Stimulated activated CD8-positive, alpha-beta memory T cell treated with anti-CD3 and anti-CD28 coated beads, Interleukin-4, amount 100 ng/mL, for 48 hours (primary cell): Measurements from ENCODE around the gene MSL1.
A peak's percentile ranks its signal among the peaks of the same experiment; 100 is the strongest.

ENCODE experiments used
- DNase-seq: peaks from one replicate; pipeline ENCODE4 v3.0.0-alpha.2; 2020

The MSL1 gene

DNA sequence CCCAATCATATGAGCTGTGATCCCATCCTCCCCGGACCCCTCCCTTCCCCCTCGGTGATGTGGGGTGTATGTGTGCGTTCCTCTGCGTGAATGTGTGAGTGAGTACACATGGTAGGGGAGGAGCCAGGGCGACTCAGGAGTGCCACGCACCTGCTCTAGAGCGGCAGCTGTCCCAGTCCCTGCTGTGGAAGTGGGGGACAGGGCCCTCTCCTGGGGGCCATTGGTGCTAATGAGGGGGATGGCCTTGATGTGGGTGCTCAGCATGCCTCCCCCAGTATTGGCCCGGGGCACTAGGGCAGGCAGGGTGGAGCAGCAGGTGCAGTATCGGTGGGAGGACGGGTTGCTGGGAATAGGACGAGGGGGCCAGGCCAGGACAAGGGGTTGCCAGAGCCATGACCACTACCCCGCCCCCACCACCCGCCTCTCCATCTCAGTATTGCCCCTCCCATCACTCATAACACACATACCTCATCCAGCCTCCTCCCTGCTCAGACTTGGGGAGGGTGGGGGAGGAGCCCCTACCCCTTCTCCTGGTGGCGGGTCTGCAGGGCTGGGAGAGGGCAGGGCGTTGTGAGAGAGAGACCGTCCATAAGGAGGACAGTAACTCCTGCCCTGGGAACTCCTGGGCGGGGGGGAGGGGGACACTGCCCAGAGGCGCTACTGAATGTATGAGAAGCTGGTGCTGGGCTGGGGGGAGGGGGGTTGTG, 29.9 kb upstream of the MSL1 start:
- no peak for DNase-seq

DNA sequence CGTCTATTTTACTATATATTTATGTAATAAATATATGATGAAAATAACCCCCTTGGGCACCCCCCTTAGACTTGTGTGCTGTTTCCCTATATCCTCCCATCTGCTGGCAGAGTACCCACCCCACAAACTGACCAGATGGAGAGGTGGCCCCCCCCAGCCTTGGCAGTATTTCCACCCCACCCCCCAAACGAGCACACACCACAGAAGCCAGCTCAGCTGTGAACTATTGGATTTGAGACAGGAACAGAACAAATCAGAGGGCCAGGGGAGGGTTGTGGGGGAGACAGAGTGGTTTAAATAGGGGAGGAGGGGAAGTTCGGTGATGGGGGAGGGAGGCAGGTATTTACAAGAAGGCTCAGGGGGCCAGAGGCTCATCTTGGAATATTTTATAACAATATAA, 29.2 kb upstream of the MSL1 start:
- DNase-seq = no peak

DNA sequence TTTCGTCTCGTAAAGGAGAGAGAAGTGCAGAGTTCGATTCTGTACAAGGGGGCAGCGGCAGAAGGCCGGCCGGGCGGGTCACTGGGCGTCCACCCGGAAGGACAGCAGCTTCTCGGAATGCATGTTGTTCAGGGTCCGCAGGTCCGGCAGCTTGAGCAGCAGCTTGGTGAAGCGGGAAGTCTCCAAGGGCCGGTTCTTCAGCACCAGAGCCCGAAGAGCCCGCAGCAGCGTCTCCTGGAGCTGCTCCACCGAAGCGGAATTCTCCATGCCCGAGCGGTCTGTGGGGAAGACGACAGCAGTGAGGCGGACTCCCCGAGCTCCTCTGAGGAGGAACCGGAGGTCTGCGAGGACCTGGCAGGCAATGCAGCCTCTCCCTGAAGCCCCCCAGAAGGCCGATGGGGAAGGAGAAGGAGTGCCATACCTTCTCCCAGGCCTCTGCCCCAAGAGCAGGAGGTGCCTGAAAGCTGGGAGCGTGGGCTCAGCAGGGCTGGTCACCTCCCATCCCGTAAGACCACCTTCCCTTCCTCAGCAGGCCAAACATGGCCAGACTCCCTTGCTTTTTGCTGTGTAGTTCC, 28.7 kb upstream of the MSL1 start:
- DNase-seq = no peak

DNA sequence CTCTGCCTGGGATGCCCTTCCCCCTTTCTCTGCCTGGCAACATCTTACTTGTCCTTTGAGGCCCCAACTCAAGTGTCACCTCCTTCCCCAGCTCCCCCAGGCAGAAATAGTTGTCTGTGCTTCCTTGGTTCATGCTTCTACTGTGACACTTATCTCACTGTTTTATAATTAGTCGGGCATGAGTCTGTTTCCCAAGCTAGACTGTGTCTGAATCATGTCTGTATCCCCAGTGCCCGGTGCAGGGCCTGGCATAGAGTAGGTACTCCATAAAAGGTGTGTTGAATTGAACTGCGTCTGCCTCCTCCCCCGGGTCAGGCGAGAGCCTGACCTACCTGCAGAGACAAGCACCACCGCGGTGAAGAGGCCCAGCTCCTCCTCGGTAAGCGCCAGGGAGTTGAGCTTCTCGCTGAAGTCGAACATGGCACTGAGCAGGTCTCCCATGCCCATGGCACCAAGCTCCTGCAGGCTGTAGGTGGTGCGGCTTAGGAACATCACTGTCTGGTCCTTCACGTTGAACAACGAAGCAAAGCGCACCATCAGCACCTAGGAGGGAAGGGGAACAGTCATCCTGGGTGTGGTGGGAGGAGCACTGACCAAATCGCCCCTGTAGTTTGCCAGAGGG, 28.1 kb upstream of the MSL1 start:
- DNase-seq = no peak

DNA sequence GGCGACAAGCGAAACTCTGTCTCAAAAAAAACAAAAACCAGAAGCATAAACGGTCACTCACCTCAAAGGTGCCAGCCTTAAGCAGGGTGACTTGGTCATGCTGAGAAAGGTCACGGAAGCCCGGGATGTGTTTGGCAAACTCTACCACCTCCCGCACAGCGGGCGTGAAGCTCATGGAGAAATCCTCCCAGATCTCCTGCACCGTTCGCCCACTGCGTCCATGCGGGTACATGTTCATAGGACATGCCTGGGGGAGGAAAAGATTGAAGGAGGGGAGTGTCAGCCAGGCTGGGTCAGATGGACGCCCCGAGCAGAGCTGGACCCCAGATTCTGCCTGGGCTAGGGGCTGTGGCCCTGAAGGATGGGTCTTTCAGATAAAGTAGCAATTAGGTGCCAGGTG, 26.9 kb upstream of the MSL1 start:
- no peak for DNase-seq

DNA sequence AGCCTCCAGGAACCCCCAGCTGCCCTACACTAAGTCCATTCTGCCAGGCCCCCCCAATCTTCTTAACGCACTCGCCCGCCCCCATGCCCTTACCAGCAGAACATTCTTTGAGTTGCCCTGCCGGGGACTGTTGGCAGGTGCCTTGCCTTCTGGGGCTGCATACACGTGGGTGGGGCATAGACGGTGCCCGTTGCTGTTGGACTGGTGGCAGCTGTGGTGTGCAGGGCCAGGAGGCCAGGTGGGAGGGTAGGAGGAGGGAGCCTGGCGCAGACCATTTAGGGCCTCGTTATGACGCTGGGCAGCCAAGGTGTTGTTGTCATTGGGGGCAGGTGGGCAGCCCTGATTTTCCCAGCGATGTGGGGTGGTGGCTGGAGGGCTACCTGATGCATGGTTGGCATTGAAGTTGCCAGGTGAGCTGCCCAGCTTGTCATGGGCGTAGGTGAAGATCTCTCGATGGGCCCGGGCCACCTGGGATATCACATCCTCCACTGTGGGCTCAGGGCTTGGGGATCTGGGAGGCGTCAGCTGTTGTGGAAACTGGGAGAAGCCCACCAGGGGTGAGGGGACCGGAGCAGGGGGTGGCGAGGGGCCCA, 26.3 kb upstream of the MSL1 start:
- no peak for DNase-seq

DNA sequence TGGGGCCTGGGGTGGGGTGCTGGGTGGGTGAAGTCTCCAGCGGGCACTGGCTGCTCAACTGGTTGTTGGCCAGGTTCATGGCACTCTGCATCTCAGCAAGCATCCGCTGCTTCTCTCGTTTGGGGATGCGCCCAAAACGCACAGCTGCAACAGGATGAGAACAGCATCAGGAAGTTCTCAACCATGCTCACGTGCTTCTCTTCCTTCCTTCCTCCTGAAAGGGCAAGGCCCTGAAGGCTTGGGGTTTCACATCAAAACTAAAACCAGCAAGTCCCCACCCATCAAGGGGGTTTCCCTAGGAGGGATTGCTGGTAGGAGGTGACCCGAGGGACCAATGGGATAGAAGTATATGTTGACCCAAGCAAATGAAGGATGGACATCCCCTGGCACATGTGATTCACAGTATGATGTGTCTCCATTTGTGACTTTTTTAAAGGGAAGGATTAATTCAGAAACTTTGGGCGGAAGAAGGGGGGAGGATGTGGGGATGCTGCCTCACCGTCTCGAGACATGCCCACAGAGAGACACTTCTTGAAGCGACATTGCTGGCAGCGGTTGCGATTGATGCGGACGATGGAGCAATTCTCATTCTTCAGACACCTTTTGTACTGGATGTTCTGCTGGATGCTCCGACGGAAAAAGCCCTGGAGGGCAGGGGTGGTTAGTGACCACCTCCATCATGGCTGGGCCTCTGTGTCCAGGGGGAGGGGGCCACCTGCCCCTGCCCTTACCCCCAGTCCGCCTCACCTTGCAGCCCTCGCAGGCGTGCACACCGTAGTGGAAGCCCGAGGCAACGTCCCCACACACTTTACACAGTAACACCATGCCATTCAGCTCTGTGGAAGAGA, 25.6 kb upstream of the MSL1 start:
- peak; percentile 84 for DNase-seq

DNA sequence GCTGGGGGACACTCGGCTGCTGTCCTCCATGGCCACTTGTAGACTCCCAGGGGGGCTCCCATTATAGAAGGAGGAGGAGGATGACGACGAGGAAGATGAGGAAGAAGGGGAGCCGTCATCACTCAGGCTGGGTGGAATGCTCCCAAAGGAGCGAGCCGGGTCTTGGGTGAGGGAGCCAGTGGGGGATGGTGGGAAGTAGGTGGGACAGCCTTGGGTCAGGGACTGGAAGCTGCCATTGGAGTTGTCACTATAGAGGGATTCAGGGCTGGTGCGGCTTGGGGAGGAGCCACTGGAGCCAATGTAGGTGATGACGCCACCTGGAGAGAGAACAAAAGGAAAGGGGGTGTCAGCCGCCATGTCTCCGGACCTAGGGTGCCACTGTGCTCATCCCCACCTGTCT, 24.7 kb upstream of the MSL1 start:
- DNase-seq = no peak

DNA sequence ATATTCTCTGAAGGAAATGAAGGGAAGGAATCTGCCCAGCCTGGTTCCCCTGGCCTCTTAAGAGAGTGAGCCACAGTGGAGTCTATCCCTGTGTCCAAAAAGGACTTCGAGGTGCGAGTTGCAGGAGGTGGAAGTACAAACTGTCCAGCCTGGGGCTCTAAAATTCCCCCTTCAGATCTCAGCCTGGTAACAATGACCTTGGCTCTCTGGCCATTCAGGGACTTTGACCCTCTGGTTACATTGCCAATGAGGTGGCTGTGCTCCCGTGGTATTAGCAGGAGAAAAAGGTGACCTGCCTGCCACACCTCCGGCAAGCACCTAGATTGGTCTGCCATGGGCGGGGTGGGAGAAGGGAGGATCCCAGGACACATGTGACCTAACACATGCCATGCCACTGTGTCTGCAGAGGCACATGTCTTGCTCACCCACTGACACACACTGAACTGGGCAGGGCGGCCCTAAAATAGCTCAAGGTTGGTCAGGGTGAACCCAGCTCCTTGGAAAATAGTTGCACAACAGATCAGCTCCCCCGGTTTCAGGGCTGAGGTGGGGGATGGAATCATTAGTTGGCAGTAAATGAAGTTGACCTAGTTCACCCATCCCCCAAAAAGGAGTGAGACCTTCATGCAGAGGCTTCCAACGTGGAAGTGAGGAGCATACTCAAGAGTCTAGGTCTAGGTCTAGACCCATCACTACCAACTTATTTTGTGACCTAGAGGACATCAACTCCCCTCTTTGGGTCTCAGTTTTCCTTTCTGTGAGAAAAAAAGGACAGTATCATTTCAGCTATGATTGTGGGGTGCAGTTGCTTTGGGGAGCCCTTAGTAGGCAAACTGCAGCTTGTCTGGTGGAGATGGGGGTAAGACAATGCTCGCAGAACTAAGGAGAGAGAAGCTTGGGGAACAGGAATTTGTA, 23.6 kb upstream of the MSL1 start:
- DNase-seq = peak; percentile 59

DNA sequence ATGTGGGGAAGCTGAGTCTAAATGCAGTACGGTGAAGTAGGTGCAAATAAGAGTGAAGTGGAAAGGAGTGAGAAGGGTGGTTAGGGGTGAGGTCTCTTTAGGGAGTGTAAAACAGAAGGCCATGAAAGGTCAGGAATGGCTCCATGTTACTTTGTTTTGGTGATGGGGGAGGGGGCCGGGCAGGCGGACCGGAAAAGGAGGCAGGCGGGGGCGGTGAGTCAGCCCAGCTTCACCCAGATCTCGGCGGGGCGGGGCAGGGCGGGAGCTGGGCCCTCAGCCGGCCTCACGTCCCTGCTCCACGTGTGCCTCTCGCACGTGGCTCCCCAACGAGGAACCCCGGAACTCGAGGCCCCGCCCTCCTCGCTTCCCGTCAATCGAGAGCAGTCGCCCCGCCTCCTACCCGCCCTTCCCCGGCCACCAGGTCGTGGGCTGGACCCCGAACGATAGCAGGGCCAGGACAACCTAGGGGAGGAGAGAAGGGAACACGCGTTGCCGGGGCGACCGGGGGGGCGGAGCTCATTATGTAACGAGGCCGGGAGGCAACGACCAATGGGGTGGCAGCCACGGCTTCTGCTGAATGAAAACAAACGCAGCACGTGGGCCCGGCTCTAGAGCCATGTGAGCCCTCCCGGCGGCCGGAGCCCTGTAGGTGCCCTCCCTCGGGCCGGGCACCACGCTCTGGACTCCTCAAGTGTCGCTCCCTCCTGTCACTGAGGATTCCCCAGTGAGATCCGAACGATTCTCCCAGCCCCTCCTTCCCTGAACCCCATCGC, 22.7 kb upstream of the MSL1 start:
- DNase-seq = peak; percentile 99

DNA sequence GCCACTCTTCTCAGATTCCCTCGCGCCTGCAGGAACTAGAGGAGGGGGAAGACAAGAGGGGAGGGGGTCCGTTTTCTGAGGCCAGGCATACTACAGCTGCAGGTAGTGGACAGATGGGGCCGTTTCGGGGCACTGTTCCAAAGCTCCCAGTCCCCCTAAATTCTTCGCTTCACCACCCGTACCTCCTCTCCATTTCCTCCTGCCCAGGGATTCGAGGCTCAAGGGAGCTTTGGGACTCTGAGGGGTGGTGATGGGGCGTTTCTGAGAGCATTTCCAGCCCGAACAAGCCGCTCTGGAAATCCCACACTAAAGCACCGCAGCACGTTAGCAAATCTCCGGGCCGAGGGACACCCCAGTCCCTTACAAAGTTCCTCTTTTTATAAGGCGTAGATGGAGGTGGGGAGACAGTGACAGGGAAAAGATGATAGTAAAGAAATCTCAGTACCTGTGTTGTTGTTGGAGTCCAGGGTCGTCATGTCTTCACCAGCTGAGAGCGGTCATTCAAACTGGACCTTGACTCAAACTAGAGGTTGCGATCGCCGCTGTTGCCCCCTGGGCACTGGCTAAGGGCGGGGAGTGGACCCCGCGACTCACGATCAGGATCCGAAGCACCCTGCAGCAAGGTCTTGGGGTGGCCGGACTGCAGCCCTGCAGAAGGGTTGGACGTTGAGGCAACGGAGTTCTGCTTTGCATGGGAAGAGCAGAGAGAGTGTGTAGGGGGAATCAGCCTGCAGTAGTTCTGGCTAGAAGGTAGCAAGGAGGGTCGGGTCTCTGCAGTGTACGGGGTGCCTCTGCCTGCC, 22.0 kb upstream of the MSL1 start:
- no peak for DNase-seq

DNA sequence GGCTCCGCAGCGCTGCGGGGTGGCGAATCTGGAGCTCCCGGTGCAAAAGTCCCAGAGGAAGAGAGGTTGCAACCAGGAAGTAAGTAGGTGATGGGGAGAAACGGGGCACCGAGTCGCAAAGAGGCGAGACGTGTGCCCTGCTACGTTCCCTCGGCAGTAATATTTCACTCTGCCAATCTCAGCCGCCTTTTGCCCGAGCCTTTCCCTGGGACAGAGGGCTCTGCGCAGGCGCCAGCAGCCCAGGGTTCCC, 21.4 kb upstream of the MSL1 start, which contains the start of gene NR1D1:
TSS of gene NR1D1 (minus strand) at position 171 of the 250 bp plus-strand sequence. CDS start 495 bp downstream, outside the sequence.
- no peak for DNase-seq

DNA sequence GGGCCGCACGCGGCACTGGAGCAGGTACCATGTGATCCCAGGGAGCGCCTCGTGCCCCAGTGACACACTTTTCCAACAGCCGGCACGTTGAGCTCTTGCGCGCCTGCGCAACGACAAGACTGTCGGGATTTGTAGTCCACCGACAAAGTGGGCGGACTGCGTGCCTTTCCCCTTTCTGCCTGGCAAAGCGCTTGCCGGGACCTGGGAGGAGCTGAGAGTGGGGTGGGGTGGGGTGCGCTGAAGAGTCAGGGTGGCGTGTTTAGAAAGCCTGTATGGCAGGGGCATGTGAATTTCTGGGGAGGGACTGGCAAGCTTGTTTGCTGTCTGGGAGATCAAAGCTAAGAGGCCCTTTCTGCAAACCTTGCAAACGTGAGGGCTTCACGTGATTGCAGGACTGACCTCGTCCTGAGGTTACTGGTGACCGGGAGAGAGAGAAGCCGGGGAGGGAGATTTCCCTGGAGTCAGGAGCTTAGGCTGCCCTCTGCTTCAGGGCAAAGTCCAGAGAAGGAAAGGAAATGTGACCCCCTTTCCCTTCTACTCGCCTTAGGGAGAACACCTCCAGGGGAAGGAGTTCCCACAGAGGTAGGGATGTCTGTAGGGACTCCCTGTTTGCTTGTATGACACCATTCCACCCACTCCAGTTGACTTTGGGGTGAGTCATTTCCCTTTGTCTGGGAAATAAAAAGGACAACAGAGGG, 21.0 kb upstream of the MSL1 start:
- peak; percentile 92 for DNase-seq

DNA sequence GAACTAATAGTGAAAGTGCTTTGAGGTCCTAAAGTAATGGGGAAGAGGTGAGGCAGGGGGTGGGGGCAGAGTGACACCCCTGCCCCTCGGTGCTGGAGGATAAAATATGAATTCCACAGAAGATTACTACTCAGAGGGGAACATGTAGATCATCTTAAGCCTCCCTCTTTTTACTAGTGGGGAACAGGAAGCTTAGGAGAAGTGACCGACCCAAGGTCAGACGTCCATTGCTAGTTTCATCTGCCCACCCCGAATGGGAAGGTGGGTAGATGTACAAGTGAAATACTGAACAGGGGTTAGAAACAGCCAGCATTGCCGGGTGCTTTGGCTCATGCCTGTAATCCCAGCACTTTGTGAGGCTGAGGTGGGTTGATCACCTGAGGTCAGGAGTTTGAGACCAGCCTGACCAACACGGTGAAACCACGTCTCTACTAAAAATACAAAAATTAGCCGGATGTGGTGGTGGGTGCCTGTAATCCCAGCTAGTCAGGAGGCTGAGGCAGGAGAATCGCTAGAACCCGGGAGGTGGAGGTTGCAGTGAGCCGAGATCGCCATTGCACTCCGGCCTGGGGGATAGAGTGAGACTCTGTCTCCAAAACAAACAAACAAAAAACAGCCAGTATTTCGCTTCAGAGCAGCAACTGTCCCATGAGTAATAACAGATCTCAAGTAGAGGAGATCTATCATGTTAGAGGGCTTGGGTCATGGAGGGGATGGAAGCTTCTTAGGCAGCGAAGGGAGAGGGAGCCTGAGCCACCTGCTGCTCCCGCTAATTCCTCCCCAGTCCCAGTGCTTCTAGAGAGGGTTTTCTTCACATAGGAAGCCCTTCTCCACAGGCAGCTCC, 20.2 kb upstream of the MSL1 start:
- no peak for DNase-seq

DNA sequence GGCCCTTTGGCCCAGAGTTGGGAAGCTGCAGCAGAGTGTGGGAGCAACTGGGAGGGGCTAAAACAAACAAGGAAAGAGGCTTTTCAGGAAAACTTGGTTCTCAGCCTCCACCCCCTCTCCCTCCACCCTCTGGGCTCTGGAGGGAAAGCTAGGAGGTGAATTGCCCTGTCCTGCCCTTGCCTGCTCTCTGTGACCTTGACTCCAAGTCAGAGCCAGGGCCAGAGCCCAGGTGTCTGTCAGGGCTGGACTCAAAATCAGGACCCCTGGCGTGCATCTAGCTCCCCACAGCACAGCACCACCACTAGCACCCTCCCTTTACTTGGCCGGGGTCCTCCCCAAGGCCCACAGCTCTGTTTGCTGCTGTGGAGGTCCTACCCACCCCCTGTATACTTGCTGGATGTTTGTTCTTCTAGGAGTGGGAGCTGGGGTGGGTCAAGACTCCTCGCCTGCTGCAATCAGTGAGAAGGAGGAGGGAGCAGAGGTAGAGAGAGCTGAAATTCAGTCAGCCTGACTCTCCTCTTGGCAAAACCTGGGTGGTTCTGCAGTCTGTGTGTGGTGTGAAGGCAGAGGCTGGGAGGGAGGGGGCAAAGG, 18.6 kb upstream of the MSL1 start:
- no peak for DNase-seq

DNA sequence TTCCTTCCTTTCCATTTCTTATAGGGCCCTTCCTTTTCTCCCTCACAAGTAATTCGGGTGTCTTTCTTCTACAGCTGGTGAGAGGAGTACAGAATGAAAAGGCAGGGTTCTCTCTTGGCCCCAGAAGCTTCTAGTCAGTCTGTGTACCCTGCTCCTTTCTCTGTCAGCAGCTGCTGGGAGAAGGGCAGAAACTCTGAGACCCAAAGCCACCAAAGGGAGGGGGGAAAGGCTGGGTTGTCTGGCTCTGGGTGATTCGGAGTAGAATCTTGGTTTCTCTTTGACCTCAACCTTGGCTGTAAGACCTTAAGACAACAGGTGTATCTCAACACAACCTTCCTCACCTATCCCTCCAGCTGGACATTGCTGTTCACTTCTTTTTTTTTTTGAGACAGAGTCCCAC, 18.1 kb upstream of the MSL1 start:
- DNase-seq = no peak

DNA sequence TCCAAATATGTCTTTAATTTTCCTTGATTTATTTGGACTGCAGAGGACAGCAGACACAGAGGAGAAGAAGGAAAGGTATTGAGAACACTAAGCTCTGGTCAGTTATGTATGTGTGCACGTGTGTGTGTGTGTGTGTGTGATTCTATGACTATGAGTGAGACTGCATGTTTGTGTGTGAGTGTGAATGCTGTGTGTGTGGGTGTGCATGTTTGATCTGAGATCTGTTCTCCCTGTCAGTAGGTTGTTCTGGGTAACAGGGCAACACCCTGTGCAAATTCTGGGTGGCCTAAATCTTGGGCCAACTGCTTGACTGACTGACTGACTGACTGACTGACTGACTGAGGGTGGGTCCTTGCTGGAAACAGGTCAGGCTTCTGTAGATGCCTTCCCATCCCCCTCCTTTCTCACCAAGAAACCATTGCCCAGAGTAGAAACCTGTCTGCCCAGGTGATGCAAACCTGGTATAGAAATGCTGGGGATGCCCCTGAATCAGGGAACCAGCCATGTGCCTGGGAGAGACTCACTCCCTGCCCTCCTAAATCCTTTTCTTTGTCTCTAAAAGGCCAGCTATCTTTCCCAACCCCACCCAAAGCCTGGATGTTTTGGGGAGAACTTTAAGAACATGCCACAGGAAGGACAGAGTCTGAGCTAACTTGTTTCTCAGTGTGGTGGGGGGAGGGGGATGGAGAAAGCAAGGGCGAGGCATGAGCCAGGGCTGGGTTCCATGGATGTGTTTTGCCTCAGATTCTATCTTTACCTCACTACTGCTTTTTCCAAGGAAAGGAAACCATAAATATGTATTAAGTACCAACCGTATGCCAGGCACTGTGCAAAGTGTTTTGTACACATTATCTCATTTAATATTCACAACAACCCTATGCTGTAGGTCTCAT, 16.9 kb upstream of the MSL1 start:
- no peak for DNase-seq
